ENCODE results near the gene AGO4. TPM values are rescaled to one million over a fixed set of nuclear protein-coding genes. Genes with fewer than 3 reads are reported as not detected.

AGO4 gene
- total RNA-seq, 6 donors from 2014 or later, result 18.6 to 32.5 (median 26.1) TPM

DNA sequence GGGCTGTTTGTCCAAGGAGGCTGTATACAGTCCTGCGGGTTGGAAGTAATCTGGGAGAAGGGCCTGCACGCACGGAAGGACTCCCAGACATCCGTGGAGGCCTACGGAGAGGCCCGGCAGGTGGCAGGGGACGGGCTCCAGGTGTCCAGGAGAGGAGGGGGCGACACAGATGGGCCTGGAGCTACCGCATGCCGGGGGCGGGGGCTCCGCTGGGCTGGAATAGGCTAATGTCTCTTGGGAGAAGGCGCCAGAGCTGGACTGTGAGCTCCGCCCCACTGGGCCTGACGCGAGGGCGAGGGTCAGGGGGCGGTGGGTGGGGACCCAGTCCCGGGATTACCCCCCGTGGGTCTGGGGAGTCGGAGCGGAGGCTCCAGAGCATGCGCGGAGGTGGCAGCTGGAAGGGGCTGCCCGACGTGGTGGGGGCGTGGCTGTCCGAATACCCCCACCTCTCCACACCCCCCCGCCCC, 75.9 kb downstream of the AGO4 start:
- TF ChIP-seq CTCF (IDR thresholded peaks at IDR 0.05), result no peak
- TF ChIP-seq POLR2AphosphoS5 (IDR thresholded peaks at IDR 0.05), result no peak
- TF ChIP-seq EP300 (IDR thresholded peaks at IDR 0.05), result no peak
- no peak for TF ChIP-seq POLR2A (IDR thresholded peaks at IDR 0.05)
- 0 to 1% methylated on average over 7 to 20 of the region's 29 CpGs for WGBS, 2 donors
- peak overlapping the region; percentile 77 to 98 (median 96) for H3K4me3 ChIP-seq

DNA sequence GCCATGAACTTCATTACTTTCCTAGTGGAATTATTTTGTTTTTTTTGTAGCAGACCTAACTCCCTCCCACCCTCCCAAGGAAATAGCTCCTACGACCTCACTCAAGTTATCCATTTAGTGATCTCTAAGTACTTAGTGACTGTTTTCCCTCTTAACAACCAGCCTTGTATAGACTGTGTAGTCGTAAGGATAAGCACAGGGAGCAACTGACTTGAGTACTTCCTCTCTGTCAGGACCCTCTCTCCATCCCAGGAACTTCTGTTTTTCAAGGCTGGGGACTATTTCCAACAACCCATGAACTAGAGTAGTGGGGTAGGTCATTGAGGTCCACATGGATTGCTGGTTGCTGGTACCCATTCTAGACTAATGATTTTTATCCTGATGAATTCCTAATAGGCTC, 77.1 kb downstream of the AGO4 start:
- Histone ChIP-seq H3K27me3 (no peaks in the 10 kb centered on the region), H3K4me3 (no peak overlapping the region), H3K36me3 (peaks cover 0 to 17% (median 7%) of the 10 kb centered on the region in 4 donors), H3K27ac (no peak overlapping the region), H3K4me1 (peaks cover 30 to 53% (median 36%) of the 10 kb centered on the region in 4 donors), H3K9me3 (no peaks in the 10 kb centered on the region)
- no peak for ATAC-seq (ENCODE audit: low FRiP score in 2 of 2)
- 29 to 43% methylated on average over 2 of the region's 2 CpGs for WGBS, 2 donors
- no peak for DNase-seq
- TF ChIP-seq CTCF (IDR thresholded peaks at IDR 0.05), result no peak
- TF ChIP-seq POLR2AphosphoS5 (IDR thresholded peaks at IDR 0.05), result no peak
- TF ChIP-seq POLR2A (IDR thresholded peaks at IDR 0.05), result no peak
- TF ChIP-seq EP300 (IDR thresholded peaks at IDR 0.05), result no peak

More for the DNA sequence above, 75.9 kb downstream of the AGO4 start:
- peak; percentile 59 to 89 for DNase-seq
- ATAC-seq (ENCODE audit: low FRiP score in 2 of 2), result peak; percentile 47 to 68
- H3K36me3 ChIP-seq, result peaks cover 0 to 5% (median 3%) of the 10 kb centered on the region in 4 donors
- peak overlapping the region; percentile 54 to 93 (median 82) for H3K27ac ChIP-seq
- no peaks in the 10 kb centered on the region for H3K27me3 ChIP-seq
- no peaks in the 10 kb centered on the region for H3K9me3 ChIP-seq
- peaks cover 30 to 53% (median 36%) of the 10 kb centered on the region in 4 donors for H3K4me1 ChIP-seq

DNA sequence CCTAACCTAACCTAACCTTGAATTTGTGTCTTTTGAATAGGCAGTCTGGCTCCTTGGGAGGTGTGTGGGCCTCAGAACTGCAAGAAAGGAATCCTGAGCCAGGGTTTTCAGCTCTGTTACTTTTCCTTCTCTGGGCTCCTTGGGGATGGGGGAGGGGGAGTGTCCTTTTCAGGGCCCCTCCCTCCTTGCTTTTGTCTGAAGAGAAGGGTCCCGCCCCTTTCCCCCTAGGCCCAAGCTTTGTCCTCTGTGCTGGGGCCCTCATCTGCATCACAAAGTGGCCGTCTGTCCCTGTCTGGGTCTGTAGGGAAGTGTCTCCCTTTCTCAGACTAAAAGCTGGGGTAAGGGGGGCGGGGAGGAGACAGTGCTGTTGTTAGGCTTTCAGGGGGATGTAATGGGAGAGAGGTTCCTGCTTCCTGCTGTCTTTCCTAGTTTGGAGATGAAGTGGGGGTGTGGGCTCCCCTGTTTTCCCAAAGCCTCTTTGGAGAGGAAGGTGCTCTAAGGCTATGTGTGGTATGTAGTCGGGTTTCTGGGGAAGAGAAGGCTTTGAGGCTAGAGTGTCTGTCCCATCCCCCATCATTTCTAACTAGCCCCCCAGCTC, 78.2 kb downstream of the AGO4 start:
- Histone ChIP-seq H3K27ac (peak overlapping the region in 1 of 4 donors; percentile 19), H3K27me3 (no peaks in the 10 kb centered on the region), H3K36me3 (peaks cover 0 to 28% (median 9%) of the 10 kb centered on the region in 4 donors), H3K9me3 (no peaks in the 10 kb centered on the region), H3K4me3 (no peak overlapping the region), H3K4me1 (peaks cover 30 to 53% (median 36%) of the 10 kb centered on the region in 4 donors)
- ATAC-seq (ENCODE audit: low FRiP score in 2 of 2), result no peak
- TF ChIP-seq CTCF (IDR thresholded peaks at IDR 0.05), result no peak
- no peak for TF ChIP-seq POLR2A (IDR thresholded peaks at IDR 0.05)
- WGBS, 2 donors, result 57 to 58% methylated on average over 4 of the region's 4 CpGs
- no peak for DNase-seq

DNA sequence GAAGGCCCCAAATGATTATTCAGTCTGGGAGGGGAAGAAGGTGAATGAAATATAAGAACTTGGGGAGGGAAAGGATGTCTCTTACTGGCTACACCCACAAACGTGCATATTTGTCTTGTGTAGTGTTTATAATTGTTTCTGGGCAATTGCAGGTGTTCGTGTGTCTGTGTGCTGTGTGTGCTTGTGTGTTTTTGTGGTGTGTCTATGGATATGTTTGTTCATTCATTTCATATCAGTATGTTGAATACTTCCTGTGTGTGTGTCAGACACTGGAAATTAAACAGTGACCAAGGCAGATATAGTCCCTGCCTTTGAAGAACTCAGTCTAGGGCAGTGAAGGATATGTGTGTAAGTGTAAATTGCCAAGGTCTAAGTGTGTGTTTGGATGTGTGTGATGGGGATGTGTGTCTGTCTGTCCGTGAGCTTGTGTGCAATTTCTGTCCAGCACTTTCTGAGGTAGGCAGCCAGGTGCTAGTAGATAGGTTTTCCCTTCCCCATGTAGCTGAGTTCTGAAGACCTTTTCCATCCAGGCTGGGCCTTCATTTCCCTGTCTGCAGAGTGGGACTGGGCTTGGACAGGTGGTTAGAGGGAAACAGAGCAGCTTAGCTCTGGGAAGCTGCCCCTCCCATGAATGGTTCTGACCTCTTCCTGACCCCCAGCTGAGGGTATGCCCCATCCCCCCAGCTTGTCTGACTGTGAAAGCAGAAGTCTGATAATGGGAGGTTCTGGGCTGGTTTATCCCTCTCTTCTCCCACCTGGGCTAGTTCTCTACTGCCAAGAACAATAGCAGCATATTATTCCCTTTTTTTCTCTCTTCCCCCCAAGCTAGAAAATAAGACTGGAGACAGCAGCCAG, 79.0 kb downstream of the AGO4 start:
- H3K36me3 ChIP-seq, result peaks cover 0 to 35% (median 9%) of the 10 kb centered on the region in 4 donors
- 29 to 36% methylated on average over 3 of the region's 3 CpGs for WGBS, 2 donors
- H3K4me1 ChIP-seq, result peaks cover 30 to 53% (median 36%) of the 10 kb centered on the region in 4 donors
- H3K27me3 ChIP-seq, result no peaks in the 10 kb centered on the region
- H3K9me3 ChIP-seq, result no peaks in the 10 kb centered on the region
- ATAC-seq (ENCODE audit: low FRiP score in 2 of 2), result no peak
- no peak for TF ChIP-seq CTCF (IDR thresholded peaks at IDR 0.05)
- no peak for TF ChIP-seq POLR2AphosphoS5 (IDR thresholded peaks at IDR 0.05)
- DNase-seq, result no peak
- peak overlapping the region in 1 of 4 donors; percentile 19 for H3K27ac ChIP-seq
- H3K4me3 ChIP-seq, result no peak overlapping the region

All from upper lobe of left lung (tissue), 6 donors.